Smooth muscle cell (in vitro differentiated cells): ENCODE measurements around the gene KRTAP16-1. TPM values are rescaled to one million over a fixed set of nuclear protein-coding genes. Genes with fewer than 3 reads are reported as not detected.

Experiments
- DNase-seq: peaks from one replicate; lab custom pipeline; 2025; ENCODE audit not compliant: unreplicated experiment; lab: John Stamatoyannopoulos, UW
- H2AFZ ChIP-seq: fragments of 200-600 bp; sonication (generic); 2 replicates; pipeline ENCODE4 v1.6.0; 2016; ENCODE audit warnings: antibody characterized with exemption, low read depth, mild to moderate bottlenecking
- H3F3A ChIP-seq: fragments of 200-600 bp; sonication (generic); 2 replicates; pipeline ENCODE4 v1.6.0; 2017; ENCODE audit warnings: antibody characterized with exemption, low read depth
- H3K27ac ChIP-seq: fragments of 200-600 bp; sonication (generic); 2 replicates; pipeline ENCODE4 v1.5.1; 2016; ENCODE audit warnings: low read depth, mild to moderate bottlenecking
- H3K27me3 ChIP-seq: fragments of 200-600 bp; sonication (generic); 2 replicates; pipeline ENCODE4 v1.6.1; 2016; ENCODE audit warnings: low read depth, mild to moderate bottlenecking
- H3K36me3 ChIP-seq: fragments of 200-600 bp; sonication (generic); 2 replicates; pipeline ENCODE4 v1.5.1; 2016; ENCODE audit warnings: low read depth
- H3K4me1 ChIP-seq: fragments of 200-600 bp; sonication (generic); 2 replicates; pipeline ENCODE4 v1.5.1; 2016; ENCODE audit warnings: low read depth
- H3K4me2 ChIP-seq: fragments of 200-600 bp; sonication (generic); 2 replicates; pipeline ENCODE4 v1.6.0; 2016; ENCODE audit warnings: mild to moderate bottlenecking
- H3K4me3 ChIP-seq: fragments of 200-600 bp; sonication (generic); 2 replicates; pipeline ENCODE4 v1.5.1; 2016; ENCODE audit warnings: mild to moderate bottlenecking
- H3K79me2 ChIP-seq: fragments of 200-600 bp; sonication (generic); 2 replicates; pipeline ENCODE4 v1.6.0; 2016; ENCODE audit warnings: low read depth, mild to moderate bottlenecking
- H3K9ac ChIP-seq: fragments of 200-600 bp; sonication (generic); 2 replicates; pipeline ENCODE4 v1.6.0; 2016; ENCODE audit warnings: low read depth
- H3K9me3 ChIP-seq: fragments of 200-600 bp; sonication (generic); replicated peaks from 2 replicates; pipeline ENCODE4 v1.5.1; 2016; ENCODE audit warnings: low read depth
- H4K20me1 ChIP-seq: fragments of 200-600 bp; sonication (generic); 2 replicates; pipeline ENCODE4 v1.6.0; 2016; ENCODE audit warnings: low read depth
- WGBS: methylation state at CpG from one replicate; pipeline ENCODE4 v1.1.7; 2016; ENCODE audit warnings: low lambda C conversion rate; 5-methylcytosine and 5-hydroxymethylcytosine counted together
- polyA plus RNA-seq: library from polyadenylated mRNA; unstranded; fragments of >200 nt; fragmentation: Nextera tagmentation; extraction: Ambion mirVana; gene quantifications from 2 replicates; pipeline ENCODE4 v1.2.1, GENCODE V29; 2016
- total RNA-seq: library from RNA; depleted of rRNA; stranded (reverse); fragments of >200 nt; gene quantifications from 2 replicates; pipeline ENCODE4 v1.2.3, GENCODE V29; 2014
- TF ChIP-seq, protein P1 (sequence below): fragments of 200-600 bp; sonication (generic); IDR thresholded peaks from 2 replicates; pipeline ENCODE4 v1.5.1; 2017; ENCODE audit warnings: borderline replicate concordance, mild to moderate bottlenecking, antibody characterized with exemption; ENCODE audit not compliant: insufficient read depth, poor library complexity, severe bottlenecking

KRTAP16-1 gene
- total and polyA plus RNA-seq, 2 experiments from 2014 or later: not detected

GRCh38 chr17:41298458-41299135, 10.5 kb downstream of the KRTAP16-1 start:
- H3F3A ChIP-seq: no peaks in the 10 kb centered on the region
- H3K4me1 ChIP-seq: no peaks in the 10 kb centered on the region
- H2AFZ ChIP-seq: no peak overlapping the region
- H3K4me2 ChIP-seq: no peak overlapping the region
- H3K27ac ChIP-seq: no peak overlapping the region
- H3K9ac ChIP-seq: no peak overlapping the region
- 94% methylated on average over 20 of the region's 20 CpGs for WGBS
- no peaks in the 10 kb centered on the region for H3K9me3 ChIP-seq
- no peaks in the 10 kb centered on the region for H3K36me3 ChIP-seq
- H3K27me3 ChIP-seq: no peaks in the 10 kb centered on the region
- no peak for DNase-seq
- H3K4me3 ChIP-seq: no peak overlapping the region
- no peaks in the 10 kb centered on the region for H3K79me2 ChIP-seq
- TF ChIP-seq, protein P1, sequence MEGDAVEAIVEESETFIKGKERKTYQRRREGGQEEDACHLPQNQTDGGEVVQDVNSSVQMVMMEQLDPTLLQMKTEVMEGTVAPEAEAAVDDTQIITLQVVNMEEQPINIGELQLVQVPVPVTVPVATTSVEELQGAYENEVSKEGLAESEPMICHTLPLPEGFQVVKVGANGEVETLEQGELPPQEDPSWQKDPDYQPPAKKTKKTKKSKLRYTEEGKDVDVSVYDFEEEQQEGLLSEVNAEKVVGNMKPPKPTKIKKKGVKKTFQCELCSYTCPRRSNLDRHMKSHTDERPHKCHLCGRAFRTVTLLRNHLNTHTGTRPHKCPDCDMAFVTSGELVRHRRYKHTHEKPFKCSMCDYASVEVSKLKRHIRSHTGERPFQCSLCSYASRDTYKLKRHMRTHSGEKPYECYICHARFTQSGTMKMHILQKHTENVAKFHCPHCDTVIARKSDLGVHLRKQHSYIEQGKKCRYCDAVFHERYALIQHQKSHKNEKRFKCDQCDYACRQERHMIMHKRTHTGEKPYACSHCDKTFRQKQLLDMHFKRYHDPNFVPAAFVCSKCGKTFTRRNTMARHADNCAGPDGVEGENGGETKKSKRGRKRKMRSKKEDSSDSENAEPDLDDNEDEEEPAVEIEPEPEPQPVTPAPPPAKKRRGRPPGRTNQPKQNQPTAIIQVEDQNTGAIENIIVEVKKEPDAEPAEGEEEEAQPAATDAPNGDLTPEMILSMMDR: no peak
- no peaks in the 10 kb centered on the region for H4K20me1 ChIP-seq

DNA sequence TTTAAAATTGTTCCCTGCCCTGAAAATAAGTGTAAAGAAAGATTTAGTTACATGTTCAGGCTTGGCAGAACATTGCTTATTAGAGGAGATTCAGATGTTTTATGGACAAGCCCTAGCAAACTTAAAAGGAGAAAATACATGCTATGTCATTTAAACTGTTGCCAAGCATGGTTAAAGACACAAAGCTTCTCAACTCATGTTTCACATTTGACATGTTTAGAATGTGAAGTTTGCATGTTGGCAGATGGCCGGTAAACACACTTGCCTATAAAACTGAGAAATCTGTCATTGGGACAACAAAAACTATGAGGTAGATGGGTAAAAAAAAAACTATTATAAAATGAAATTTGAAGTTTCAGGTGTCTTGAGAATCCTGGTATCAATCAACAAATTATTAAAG, 12.3 kb downstream of the KRTAP16-1 start:
- Histone ChIP-seq H3K79me2 (no peaks in the 10 kb centered on the region), H3K4me3 (no peak overlapping the region), H3K36me3 (no peaks in the 10 kb centered on the region), H3F3A (no peaks in the 10 kb centered on the region), H3K9ac (no peak overlapping the region), H3K27ac (no peak overlapping the region), H3K9me3 (no peaks in the 10 kb centered on the region), H3K4me1 (no peaks in the 10 kb centered on the region), H3K4me2 (no peak overlapping the region), H4K20me1 (no peaks in the 10 kb centered on the region), H3K27me3 (no peaks in the 10 kb centered on the region), H2AFZ (no peak overlapping the region)
- DNase-seq: no peak
- TF ChIP-seq, protein P1: no peak
- WGBS: 90% methylated on average over 1 of the region's 1 CpG

GRCh38 chr17:41294016-41294415, 15.1 kb downstream of the KRTAP16-1 start:
- Histone ChIP-seq H3F3A (no peaks in the 10 kb centered on the region), H3K4me3 (no peak overlapping the region), H3K36me3 (no peaks in the 10 kb centered on the region), H3K4me1 (no peaks in the 10 kb centered on the region), H3K4me2 (no peak overlapping the region), H3K9ac (no peak overlapping the region), H3K9me3 (no peaks in the 10 kb centered on the region), H3K27me3 (no peaks in the 10 kb centered on the region), H3K27ac (no peak overlapping the region), H3K79me2 (no peaks in the 10 kb centered on the region), H4K20me1 (no peaks in the 10 kb centered on the region), H2AFZ (no peak overlapping the region)
- DNase-seq: no peak
- TF ChIP-seq, protein P1: no peak
- 100% methylated on average over 1 of the region's 1 CpG for WGBS

- Histone ChIP-seq H3K4me1 (no peaks in the 10 kb centered on the region), H3F3A (no peaks in the 10 kb centered on the region), H3K36me3 (no peaks in the 10 kb centered on the region), H3K9me3 (no peaks in the 10 kb centered on the region), H3K4me2 (no peak overlapping the region), H3K27ac (no peak overlapping the region), H4K20me1 (no peaks in the 10 kb centered on the region), H3K4me3 (no peak overlapping the region), H3K9ac (no peak overlapping the region), H3K79me2 (no peaks in the 10 kb centered on the region), H2AFZ (no peak overlapping the region), H3K27me3 (no peaks in the 10 kb centered on the region)
- no peak for DNase-seq
- TF ChIP-seq, protein P1: no peak
- WGBS: 93% methylated on average over 3 of the region's 3 CpGs
Measured at GRCh38 chr17:41287050-41287449, 22.1 kb downstream of the KRTAP16-1 start.
